Measurements from ENCODE around the gene GZMB.

DNA sequence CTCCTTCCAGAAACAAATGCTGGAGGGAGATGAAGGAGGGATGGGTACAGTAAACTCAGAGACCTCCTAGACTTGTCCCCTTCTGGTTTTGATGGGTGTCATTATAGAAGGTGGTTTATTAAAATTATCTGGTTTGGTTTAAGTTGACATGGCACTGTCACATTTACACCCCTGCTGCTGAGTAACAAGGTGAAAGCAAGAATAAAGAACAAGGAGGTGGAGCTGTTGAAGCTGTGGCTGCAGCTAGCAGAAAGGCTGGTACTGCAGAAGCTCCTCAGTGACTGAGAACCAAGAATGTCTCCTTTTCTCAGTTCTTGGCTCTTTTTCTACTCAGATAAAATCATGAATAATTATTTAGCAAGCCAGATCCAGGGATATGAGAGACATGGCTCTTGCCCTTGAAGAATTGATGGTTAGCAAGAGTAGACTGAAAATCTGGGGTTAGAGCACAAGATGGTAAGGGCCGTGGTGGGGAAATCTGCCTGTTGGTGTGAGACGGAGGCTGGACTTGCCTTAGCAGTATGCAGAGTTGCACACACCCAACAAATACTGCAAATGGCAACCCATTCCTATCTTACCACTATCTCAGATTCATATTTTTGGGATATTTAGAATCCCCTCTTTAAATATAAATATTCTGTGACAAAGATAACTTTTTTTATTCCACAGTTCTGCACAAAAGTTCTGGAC, 24.2 kb downstream of the GZMB start, which contains the start of gene GZMH:
- TF ChIP-seq, protein P1, sequence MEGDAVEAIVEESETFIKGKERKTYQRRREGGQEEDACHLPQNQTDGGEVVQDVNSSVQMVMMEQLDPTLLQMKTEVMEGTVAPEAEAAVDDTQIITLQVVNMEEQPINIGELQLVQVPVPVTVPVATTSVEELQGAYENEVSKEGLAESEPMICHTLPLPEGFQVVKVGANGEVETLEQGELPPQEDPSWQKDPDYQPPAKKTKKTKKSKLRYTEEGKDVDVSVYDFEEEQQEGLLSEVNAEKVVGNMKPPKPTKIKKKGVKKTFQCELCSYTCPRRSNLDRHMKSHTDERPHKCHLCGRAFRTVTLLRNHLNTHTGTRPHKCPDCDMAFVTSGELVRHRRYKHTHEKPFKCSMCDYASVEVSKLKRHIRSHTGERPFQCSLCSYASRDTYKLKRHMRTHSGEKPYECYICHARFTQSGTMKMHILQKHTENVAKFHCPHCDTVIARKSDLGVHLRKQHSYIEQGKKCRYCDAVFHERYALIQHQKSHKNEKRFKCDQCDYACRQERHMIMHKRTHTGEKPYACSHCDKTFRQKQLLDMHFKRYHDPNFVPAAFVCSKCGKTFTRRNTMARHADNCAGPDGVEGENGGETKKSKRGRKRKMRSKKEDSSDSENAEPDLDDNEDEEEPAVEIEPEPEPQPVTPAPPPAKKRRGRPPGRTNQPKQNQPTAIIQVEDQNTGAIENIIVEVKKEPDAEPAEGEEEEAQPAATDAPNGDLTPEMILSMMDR (IDR thresholded peaks at IDR 0.05; ENCODE audit: insufficient read depth, low read length): no peak
- TF ChIP-seq, protein P2, sequence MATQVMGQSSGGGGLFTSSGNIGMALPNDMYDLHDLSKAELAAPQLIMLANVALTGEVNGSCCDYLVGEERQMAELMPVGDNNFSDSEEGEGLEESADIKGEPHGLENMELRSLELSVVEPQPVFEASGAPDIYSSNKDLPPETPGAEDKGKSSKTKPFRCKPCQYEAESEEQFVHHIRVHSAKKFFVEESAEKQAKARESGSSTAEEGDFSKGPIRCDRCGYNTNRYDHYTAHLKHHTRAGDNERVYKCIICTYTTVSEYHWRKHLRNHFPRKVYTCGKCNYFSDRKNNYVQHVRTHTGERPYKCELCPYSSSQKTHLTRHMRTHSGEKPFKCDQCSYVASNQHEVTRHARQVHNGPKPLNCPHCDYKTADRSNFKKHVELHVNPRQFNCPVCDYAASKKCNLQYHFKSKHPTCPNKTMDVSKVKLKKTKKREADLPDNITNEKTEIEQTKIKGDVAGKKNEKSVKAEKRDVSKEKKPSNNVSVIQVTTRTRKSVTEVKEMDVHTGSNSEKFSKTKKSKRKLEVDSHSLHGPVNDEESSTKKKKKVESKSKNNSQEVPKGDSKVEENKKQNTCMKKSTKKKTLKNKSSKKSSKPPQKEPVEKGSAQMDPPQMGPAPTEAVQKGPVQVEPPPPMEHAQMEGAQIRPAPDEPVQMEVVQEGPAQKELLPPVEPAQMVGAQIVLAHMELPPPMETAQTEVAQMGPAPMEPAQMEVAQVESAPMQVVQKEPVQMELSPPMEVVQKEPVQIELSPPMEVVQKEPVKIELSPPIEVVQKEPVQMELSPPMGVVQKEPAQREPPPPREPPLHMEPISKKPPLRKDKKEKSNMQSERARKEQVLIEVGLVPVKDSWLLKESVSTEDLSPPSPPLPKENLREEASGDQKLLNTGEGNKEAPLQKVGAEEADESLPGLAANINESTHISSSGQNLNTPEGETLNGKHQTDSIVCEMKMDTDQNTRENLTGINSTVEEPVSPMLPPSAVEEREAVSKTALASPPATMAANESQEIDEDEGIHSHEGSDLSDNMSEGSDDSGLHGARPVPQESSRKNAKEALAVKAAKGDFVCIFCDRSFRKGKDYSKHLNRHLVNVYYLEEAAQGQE (IDR thresholded peaks at IDR 0.05; ENCODE audit: insufficient replicate concordance, low read depth): no peak
- TF ChIP-seq POLR2AphosphoS5 (IDR thresholded peaks at IDR 0.05; ENCODE audit: low read depth) (no peak), GABPA (IDR thresholded peaks at IDR 0.05; ENCODE audit: low read depth) (no peak), SPI1 (IDR thresholded peaks at IDR 0.05; ENCODE audit: borderline replicate concordance, low read depth) (no peak)

Data from HL-60 (cell line).